Prostate gland (tissue), 2 donors: ENCODE results near the gene ABCB11. TPM values are rescaled to one million over a fixed set of nuclear protein-coding genes. Genes with fewer than 3 reads are reported as not detected.

Experiments
- DNase-seq: peaks from one replicate; pipeline ENCODE4 v3.0.0-alpha.2; 2019; ENCODE audit warnings: low spot score
- H3K27ac ChIP-seq, 2 donors: fragments of 200-600 bp; sonication (generic); 2 replicates each; pipeline ENCODE4 v1.5.1; 2017 to 2019
- H3K27me3 ChIP-seq: fragments of 200-600 bp; sonication (generic); replicated peaks from 2 replicates; pipeline ENCODE4 v1.5.1; 2019; ENCODE audit not compliant: insufficient read depth
- H3K36me3 ChIP-seq, 2 donors: fragments of 200-600 bp; sonication (generic); 1 replicate in 1 of 2; 2 replicates in 1 of 2; pipeline versions ENCODE4 v1.5.1 to v1.8.1; 2017 to 2019
- H3K4me1 ChIP-seq: fragments of 200-600 bp; sonication (generic); replicated peaks from 2 replicates; pipeline ENCODE4 v1.5.1; 2019
- H3K4me3 ChIP-seq, 2 donors: fragments of 200-600 bp; sonication (generic); 2 replicates each; pipeline ENCODE4 v1.5.1; 2017 to 2019
- H3K9me3 ChIP-seq: fragments of 200-600 bp; sonication (generic); 2 replicates; pipeline ENCODE4 v1.5.1; 2017
- CTCF ChIP-seq, 4 experiments: fragments of 200-600 bp in 2 of 4; fragments of 450-650 bp in 2 of 4; sonication (generic) in 2 of 4; IDR thresholded peaks; 1 replicate in 3 of 4; 2 replicates in 1 of 4; pipeline ENCODE4 v1.5.1; 2016 to 2019; ENCODE audit warnings: antibody characterized with exemption in 4 of 4, mild to moderate bottlenecking in 2 of 4, moderate library complexity in 2 of 4
- POLR2A ChIP-seq: fragments of 450-650 bp; IDR thresholded peaks from one replicate; pipeline ENCODE4 v1.6.1; 2016; ENCODE audit warnings: antibody characterized with exemption, mild to moderate bottlenecking
- POLR2AphosphoS5 ChIP-seq: sonication (generic); formaldehyde crosslinking; IDR thresholded peaks from one replicate; pipeline ENCODE4 v1.6.1; 2017; ENCODE audit warnings: antibody characterized with exemption
- whole genome bisulfite sequencing: methylation state at CpG from one replicate; pipeline ENCODE4 v1.1.5; 2018; 5-methylcytosine and 5-hydroxymethylcytosine counted together
- intact Hi-C: fragments of 100-400 bp; cut with DNase I; formaldehyde crosslinking; loops from one replicate; pipeline ENCODE4 v1.14.2; 2022
- total RNA-seq, 2 donors: library from RNA; depleted of rRNA; stranded (reverse); fragments of >200 nt; gene quantifications; one replicate each; pipeline ENCODE4 v1.1.0, GENCODE V29; 2016

ABCB11 gene
- total RNA-seq, 2 donors from 2014 or later, result 1.2 TPM; not detected in 1

GRCh38 chr2:168895771-168896170 lies 135.4 kb downstream of the ABCB11 start:
- H3K36me3 ChIP-seq, result no peaks in the 10 kb centered on the region
- H3K27me3 ChIP-seq, result no peaks in the 10 kb centered on the region
- TF ChIP-seq CTCF (IDR thresholded peaks at IDR 0.05) (no peak), POLR2A (no peak), POLR2AphosphoS5 (no peak)
- no peak overlapping the region for H3K27ac ChIP-seq
- no peaks in the 10 kb centered on the region for H3K9me3 ChIP-seq
- no peak overlapping the region for H3K4me3 ChIP-seq
- H3K4me1 ChIP-seq, result no peaks in the 10 kb centered on the region
- DNase-seq, result no peak
- intact Hi-C loops, result no loop called here

- Histone ChIP-seq H3K36me3 (no peaks in the 10 kb centered on the region), H3K27ac (no peak overlapping the region), H3K4me3 (no peak overlapping the region), H3K4me1 (no peaks in the 10 kb centered on the region), H3K27me3 (no peaks in the 10 kb centered on the region), H3K9me3 (no peaks in the 10 kb centered on the region)
- intact Hi-C loops, result no loop called here
- DNase-seq, result no peak
- no peak for TF ChIP-seq CTCF (IDR thresholded peaks at IDR 0.05)
- no peak for TF ChIP-seq POLR2AphosphoS5
- TF ChIP-seq POLR2A, result no peak
Measured at GRCh38 chr2:168894720-168895119, 136.4 kb downstream of the ABCB11 start.

GRCh38 chr2:168894101-168894500 lies 137.0 kb downstream of the ABCB11 start:
- no peaks in the 10 kb centered on the region for H3K4me1 ChIP-seq

GRCh38 chr2:168892327-168892726 lies 138.8 kb downstream of the ABCB11 start:
- Histone ChIP-seq H3K27me3 (no peaks in the 10 kb centered on the region), H3K9me3 (no peaks in the 10 kb centered on the region), H3K4me1 (no peaks in the 10 kb centered on the region), H3K36me3 (no peaks in the 10 kb centered on the region), H3K4me3 (no peak overlapping the region), H3K27ac (no peak overlapping the region)
- TF ChIP-seq POLR2A (no peak), POLR2AphosphoS5 (no peak)
- no peak for DNase-seq
- intact Hi-C loops, result no loop called here
- WGBS, result 62% methylated on average over 3 of the region's 3 CpGs

More at GRCh38 chr2:168894101-168894500, 137.0 kb downstream of the ABCB11 start:
- no peak overlapping the region for H3K27ac ChIP-seq
- 90% methylated on average over 1 of the region's 1 CpG for WGBS
- no peak overlapping the region for H3K4me3 ChIP-seq
- H3K36me3 ChIP-seq, result no peaks in the 10 kb centered on the region
- no peaks in the 10 kb centered on the region for H3K9me3 ChIP-seq
- intact Hi-C loops, result no loop called here
- no peak for TF ChIP-seq POLR2AphosphoS5
- TF ChIP-seq POLR2A, result no peak
- TF ChIP-seq CTCF (IDR thresholded peaks at IDR 0.05), result no peak
- H3K27me3 ChIP-seq, result no peaks in the 10 kb centered on the region
- DNase-seq, result no peak

- peak; percentile 73 for DNase-seq
- H3K27ac ChIP-seq, result no peak within 1 kb of the TSS
Measured at GRCh38 chr2:168890006-168890782, 140.9 kb downstream of the ABCB11 start, which contains the start of gene SPC25. SPC25 (minus strand) TSS chr2:168890430; CDS start chr2:168889519, 911 bp downstream.

More at GRCh38 chr2:168890006-168890782, 140.9 kb downstream of the ABCB11 start, which contains the start of gene SPC25:
- TF ChIP-seq CTCF (IDR thresholded peaks at IDR 0.05) (peak in 2 of 4 experiments; percentile 43 to 56), POLR2AphosphoS5 (peak; percentile 74), POLR2A (no peak)
- Histone ChIP-seq H3K36me3 (no peaks in the 10 kb centered on the region), H3K27me3 (no peaks in the 10 kb centered on the region), H3K4me3 (peak within 1 kb of the TSS; percentile 38), H3K4me1 (no peaks in the 10 kb centered on the region), H3K9me3 (no peaks in the 10 kb centered on the region)
- WGBS, result under 1% methylated on average over 38 of the region's 38 CpGs
- intact Hi-C loops, result no loop called here
